GM12878 (cell line): ENCODE results near the gene DCAF7. TPM values are rescaled to one million over a fixed set of nuclear protein-coding genes. Genes with fewer than 3 reads are reported as not detected.

Source experiments
- ATAC-seq: fragments of 200-7000 bp; cut with Tn5 transposase; 3 replicates; pipeline ENCODE4 v1.9.1; 2020; ENCODE audit warnings: mild to moderate bottlenecking, moderate library complexity
- BruUV-seq: library from RNA; stranded (reverse); fragments of 400-500 nt; replicated peaks from 2 replicates; lab custom pipeline; 2021; lab: Mats Ljungman, UMichigan
- CTCF ChIA-PET: fragments of 300-600 bp; sonication (Branson Sonifier 250); formaldehyde crosslinking; extraction: SDS; loops from one replicate; lab custom pipeline; 2021; ENCODE audit warnings: inconsistent platforms; lab: Yijun Ruan, JAX
- POLR2A ChIA-PET: fragments of 350-600 bp; formaldehyde crosslinking; extraction: SDS; loops from one replicate; lab custom pipeline; 2021; ENCODE audit warnings: inconsistent platforms; lab: Charles Lee
- RAD21 ChIA-PET: fragments of 300-600 bp; sonication (Branson Sonifier 250); formaldehyde crosslinking; loops from one replicate; lab custom pipeline; 2023; ENCODE audit warnings: antibody characterized with exemption; ENCODE audit not compliant: unreplicated experiment; lab: Charles Lee
- SMC1A ChIA-PET: fragments of 300-600 bp; sonication (Branson Sonifier 250); formaldehyde crosslinking; loops from one replicate; lab custom pipeline; 2023; ENCODE audit not compliant: unreplicated experiment, uncharacterized antibody; lab: Charles Lee
- DNase-seq: peaks from one replicate; pipeline ENCODE4 v3.0.0-alpha.2; 2011; ENCODE audit warnings: low read depth, low spot score
- FAIRE-seq: peaks from 3 replicates; lab custom pipeline; 2011; peaks lifted over from hg19 to GRCh38; lab: Jason Lieb, UNC
- H2AFZ ChIP-seq: 2 replicates; pipeline ENCODE4 v1.6.0; 2011; ENCODE audit warnings: low read depth, low read length, control low read depth; ENCODE audit not compliant: control insufficient read depth
- H3K27ac ChIP-seq: 2 replicates; pipeline ENCODE4 v1.5.1; 2011; ENCODE audit warnings: control low read depth; ENCODE audit not compliant: control insufficient read depth, insufficient read depth
- H3K27me3 ChIP-seq, 2 experiments: replicated peaks in 1 of 2; 2 replicates each; pipeline versions ENCODE4 v1.6.0 to v1.6.1; 2011; ENCODE audit warnings: low read length in 1 of 2; ENCODE audit not compliant: control insufficient read depth in 2 of 2, insufficient read depth in 2 of 2
- H3K36me3 ChIP-seq, 2 experiments: 2 replicates each; pipeline ENCODE4 v1.5.1; 2011; ENCODE audit warnings: low read length in 1 of 2; ENCODE audit not compliant: control insufficient read depth in 2 of 2, insufficient read depth in 2 of 2
- H3K4me1 ChIP-seq: 2 replicates; pipeline ENCODE4 v1.6.1; 2011; ENCODE audit warnings: mild to moderate bottlenecking, low read length, moderate library complexity, mixed read lengths; ENCODE audit not compliant: control insufficient read depth, insufficient read depth
- H3K4me2 ChIP-seq: 2 replicates; pipeline ENCODE4 v1.6.0; 2011; ENCODE audit warnings: control low read depth; ENCODE audit not compliant: control insufficient read depth, insufficient read depth
- H3K4me3 ChIP-seq: fragments of 200-600 bp; sonication (generic); 2 replicates; pipeline ENCODE4 v1.5.1; 2016
- H3K79me2 ChIP-seq: 2 replicates; pipeline ENCODE4 v1.6.0; 2011; ENCODE audit warnings: low read length; ENCODE audit not compliant: control insufficient read depth, insufficient read depth
- H3K9ac ChIP-seq: 2 replicates; pipeline ENCODE4 v1.8.0; 2011; ENCODE audit warnings: low read length, control low read depth, mixed read lengths; ENCODE audit not compliant: control insufficient read depth, insufficient read depth
- H3K9me3 ChIP-seq: replicated peaks from 3 replicates; pipeline ENCODE4 v1.5.1; 2011; ENCODE audit warnings: mild to moderate bottlenecking, low read length; ENCODE audit not compliant: control insufficient read depth, insufficient read depth
- H4K20me1 ChIP-seq: 2 replicates; pipeline ENCODE4 v1.6.0; 2011; ENCODE audit not compliant: control insufficient read depth, insufficient read depth
- LARP7 ChIP-seq: fragments of 450-650 bp; IDR thresholded peaks from 2 replicates; pipeline ENCODE4 v1.6.1; 2017; ENCODE audit warnings: mild to moderate bottlenecking
- MYC ChIP-seq: IDR thresholded peaks from 2 replicates; pipeline ENCODE4 v1.6.1; 2011; ENCODE audit warnings: mild to moderate bottlenecking, low read length, moderate library complexity, inconsistent platforms; ENCODE audit not compliant: insufficient read depth, insufficient replicate concordance, insufficient read length, severe bottlenecking
- ZNF384 ChIP-seq: IDR thresholded peaks from 2 replicates; pipeline ENCODE4 v1.6.1; 2012; ENCODE audit warnings: low read depth, mild to moderate bottlenecking, low read length, improper control_type of control experiment, borderline replicate concordance
- WGBS: methylation state at CpG from one replicate; pipeline ENCODE4 v1.1.6; 2016; ENCODE audit warnings: low lambda C conversion rate; ENCODE audit not compliant: insufficient replicate concordance, insufficient coverage; ENCODE audit errors: missing lambda C conversion rate; 5-methylcytosine and 5-hydroxymethylcytosine counted together
- in situ Hi-C: fragments of 300-500 bp; cut with MboI; formaldehyde crosslinking; loops from 9 replicates; pipeline ENCODE4 v1.14.3; 2018; ENCODE audit warnings: mixed read lengths
- intact Hi-C: fragments of 100-400 bp; cut with micrococcal nuclease; formaldehyde crosslinking; loops from one replicate; pipeline ENCODE4 v1.14.2; 2022; ENCODE audit not compliant: unreplicated experiment
- polyA plus RNA-seq, 11 experiments: library from polyadenylated mRNA; depleted of rRNA in 4 of 11; unstranded in 6 of 11; stranded (reverse) in 5 of 11; fragments of >200 nt; fragmentation: Nextera tagmentation in 4 of 11; fragmentation: Illumina TruSeq in 1 of 11; extraction: Ambion mirVana in 4 of 11; extraction: Trizol in 1 of 11; gene quantifications; 1 replicate in 1 of 11; 2 replicates in 10 of 11; pipeline versions ENCODE4 v1.2.1 to v1.2.3, GENCODE V29; 2011 to 2016; ENCODE audit warnings: inconsistent platforms in 2 of 11, missing spikeins in 2 of 11, low read depth in 1 of 11
- total RNA-seq, 4 experiments: library from RNA; depleted of rRNA in 3 of 4; stranded (reverse); fragments of >200 nt in 3 of 4; fragmentation: Illumina TruSeq in 1 of 4; extraction: Trizol in 1 of 4; gene quantifications; 2 replicates each; pipeline versions ENCODE4 v1.2.1 to v1.2.3, GENCODE V29; 2013 to 2021
- TF ChIP-seq, protein P1 (sequence below): fragments of 450-650 bp; conservative IDR thresholded peaks from 2 replicates; pipeline ENCODE4 v1.6.1; 2017; ENCODE audit warnings: mild to moderate bottlenecking, moderate library complexity
- TF ChIP-seq, protein P2 (sequence below): IDR thresholded peaks from 2 replicates; pipeline ENCODE4 v1.6.1; 2012; ENCODE audit warnings: mild to moderate bottlenecking, low read depth, low read length

Gene DCAF7
- total and polyA plus RNA-seq, 10 of the 15 experiments (the other 5 are each of a cell fraction or from before 2014, with no cell fraction given) = 27.0 to 103 (median 54.5) TPM

DNA sequence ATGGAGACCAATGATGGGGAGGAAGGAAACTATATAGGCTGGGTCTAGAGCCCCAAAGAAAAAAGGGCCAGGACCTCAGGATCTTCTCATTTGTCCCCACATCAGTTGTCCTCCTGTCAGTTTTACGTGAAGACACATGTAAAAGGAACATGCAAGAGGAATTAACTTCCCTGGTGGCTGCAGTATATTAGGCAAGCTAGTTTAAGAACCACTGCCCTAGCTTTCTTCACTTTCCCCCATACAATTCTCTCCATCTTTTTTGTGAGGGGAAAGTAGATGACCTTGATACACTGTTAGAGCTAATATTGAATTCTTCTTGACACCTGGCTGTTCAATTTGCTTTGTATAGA, 74.2 kb downstream of the DCAF7 start:
- H3K27me3 ChIP-seq = no peaks in the 10 kb centered on the region
- H3K27ac ChIP-seq = no peak overlapping the region
- peaks cover 5% of the 10 kb centered on the region; the same call in 1 of the 2 replicates for H3K4me1 ChIP-seq
- ChIA-PET RAD21 (interaction anchor here (0.9 to 2.8 kb wide), 4 partner anchors 13 to 86 kb away, joined by 3 to 9 read pairs (median 4); no protein-coding TSS in a partner anchor), SMC1A (interaction anchor here (0.7 to 3.3 kb wide), 14 partner anchors 9 to 478 kb away, joined by 3 to 19 read pairs (median 4); no protein-coding TSS in a partner anchor), CTCF (interaction anchor here (0.6 to 3.3 kb wide), 8 partner anchors 12 to 199 kb away, joined by 3 to 13 read pairs (median 5); no protein-coding TSS in a partner anchor), POLR2A (interaction anchor here (0.6 to 1.5 kb wide), 3 partner anchors 12 to 33 kb away, joined by 3 to 5 read pairs (median 3); no protein-coding TSS in a partner anchor)
- in situ Hi-C loops = no loop called here
- no peak overlapping the region for H3K9ac ChIP-seq
- peak overlapping the region; percentile 66 for H3K4me2 ChIP-seq
- no peaks in the 10 kb centered on the region for H3K9me3 ChIP-seq
- H4K20me1 ChIP-seq = no peaks in the 10 kb centered on the region
- no peaks in the 10 kb centered on the region for H3K36me3 ChIP-seq
- DNase-seq = no peak
- TSS peak; percentile 42 for BruUV-seq
- H3K4me3 ChIP-seq = peak overlapping the region; percentile 37
- ATAC-seq = no peak
- intact Hi-C loops = loop anchor here (5.0 to 10.0 kb wide), 2 partner anchors 72 to 150 kb away; partner anchors contain the start of genes CCDC47, DCAF7 and DDX42
- 0 out of 2 replicates have a peak overlapping the region, but pooled peaks have one; percentile 4 for H2AFZ ChIP-seq
- no peak for FAIRE-seq
- no peak for TF ChIP-seq LARP7
- no peak for TF ChIP-seq ZNF384
- TF ChIP-seq, protein P1, sequence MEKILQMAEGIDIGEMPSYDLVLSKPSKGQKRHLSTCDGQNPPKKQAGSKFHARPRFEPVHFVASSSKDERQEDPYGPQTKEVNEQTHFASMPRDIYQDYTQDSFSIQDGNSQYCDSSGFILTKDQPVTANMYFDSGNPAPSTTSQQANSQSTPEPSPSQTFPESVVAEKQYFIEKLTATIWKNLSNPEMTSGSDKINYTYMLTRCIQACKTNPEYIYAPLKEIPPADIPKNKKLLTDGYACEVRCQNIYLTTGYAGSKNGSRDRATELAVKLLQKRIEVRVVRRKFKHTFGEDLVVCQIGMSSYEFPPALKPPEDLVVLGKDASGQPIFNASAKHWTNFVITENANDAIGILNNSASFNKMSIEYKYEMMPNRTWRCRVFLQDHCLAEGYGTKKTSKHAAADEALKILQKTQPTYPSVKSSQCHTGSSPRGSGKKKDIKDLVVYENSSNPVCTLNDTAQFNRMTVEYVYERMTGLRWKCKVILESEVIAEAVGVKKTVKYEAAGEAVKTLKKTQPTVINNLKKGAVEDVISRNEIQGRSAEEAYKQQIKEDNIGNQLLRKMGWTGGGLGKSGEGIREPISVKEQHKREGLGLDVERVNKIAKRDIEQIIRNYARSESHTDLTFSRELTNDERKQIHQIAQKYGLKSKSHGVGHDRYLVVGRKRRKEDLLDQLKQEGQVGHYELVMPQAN = no peak
- no peak for TF ChIP-seq MYC
- TF ChIP-seq, protein P2, sequence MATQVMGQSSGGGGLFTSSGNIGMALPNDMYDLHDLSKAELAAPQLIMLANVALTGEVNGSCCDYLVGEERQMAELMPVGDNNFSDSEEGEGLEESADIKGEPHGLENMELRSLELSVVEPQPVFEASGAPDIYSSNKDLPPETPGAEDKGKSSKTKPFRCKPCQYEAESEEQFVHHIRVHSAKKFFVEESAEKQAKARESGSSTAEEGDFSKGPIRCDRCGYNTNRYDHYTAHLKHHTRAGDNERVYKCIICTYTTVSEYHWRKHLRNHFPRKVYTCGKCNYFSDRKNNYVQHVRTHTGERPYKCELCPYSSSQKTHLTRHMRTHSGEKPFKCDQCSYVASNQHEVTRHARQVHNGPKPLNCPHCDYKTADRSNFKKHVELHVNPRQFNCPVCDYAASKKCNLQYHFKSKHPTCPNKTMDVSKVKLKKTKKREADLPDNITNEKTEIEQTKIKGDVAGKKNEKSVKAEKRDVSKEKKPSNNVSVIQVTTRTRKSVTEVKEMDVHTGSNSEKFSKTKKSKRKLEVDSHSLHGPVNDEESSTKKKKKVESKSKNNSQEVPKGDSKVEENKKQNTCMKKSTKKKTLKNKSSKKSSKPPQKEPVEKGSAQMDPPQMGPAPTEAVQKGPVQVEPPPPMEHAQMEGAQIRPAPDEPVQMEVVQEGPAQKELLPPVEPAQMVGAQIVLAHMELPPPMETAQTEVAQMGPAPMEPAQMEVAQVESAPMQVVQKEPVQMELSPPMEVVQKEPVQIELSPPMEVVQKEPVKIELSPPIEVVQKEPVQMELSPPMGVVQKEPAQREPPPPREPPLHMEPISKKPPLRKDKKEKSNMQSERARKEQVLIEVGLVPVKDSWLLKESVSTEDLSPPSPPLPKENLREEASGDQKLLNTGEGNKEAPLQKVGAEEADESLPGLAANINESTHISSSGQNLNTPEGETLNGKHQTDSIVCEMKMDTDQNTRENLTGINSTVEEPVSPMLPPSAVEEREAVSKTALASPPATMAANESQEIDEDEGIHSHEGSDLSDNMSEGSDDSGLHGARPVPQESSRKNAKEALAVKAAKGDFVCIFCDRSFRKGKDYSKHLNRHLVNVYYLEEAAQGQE = no peak
- TF ChIP-seq, all 136 proteins: peak for 0
- WGBS = 100% methylated on average over 1 of the region's 1 CpG
- peaks cover 33% of the 10 kb centered on the region for H3K79me2 ChIP-seq
